ENCODE data around the gene GLRX2.
"Not testable (repeated sequence)": the region's sequence is repeated elsewhere in the genome, so short reads cannot be mapped to it uniquely, and the experiment has no call there.

GLRX2 gene

DNA sequence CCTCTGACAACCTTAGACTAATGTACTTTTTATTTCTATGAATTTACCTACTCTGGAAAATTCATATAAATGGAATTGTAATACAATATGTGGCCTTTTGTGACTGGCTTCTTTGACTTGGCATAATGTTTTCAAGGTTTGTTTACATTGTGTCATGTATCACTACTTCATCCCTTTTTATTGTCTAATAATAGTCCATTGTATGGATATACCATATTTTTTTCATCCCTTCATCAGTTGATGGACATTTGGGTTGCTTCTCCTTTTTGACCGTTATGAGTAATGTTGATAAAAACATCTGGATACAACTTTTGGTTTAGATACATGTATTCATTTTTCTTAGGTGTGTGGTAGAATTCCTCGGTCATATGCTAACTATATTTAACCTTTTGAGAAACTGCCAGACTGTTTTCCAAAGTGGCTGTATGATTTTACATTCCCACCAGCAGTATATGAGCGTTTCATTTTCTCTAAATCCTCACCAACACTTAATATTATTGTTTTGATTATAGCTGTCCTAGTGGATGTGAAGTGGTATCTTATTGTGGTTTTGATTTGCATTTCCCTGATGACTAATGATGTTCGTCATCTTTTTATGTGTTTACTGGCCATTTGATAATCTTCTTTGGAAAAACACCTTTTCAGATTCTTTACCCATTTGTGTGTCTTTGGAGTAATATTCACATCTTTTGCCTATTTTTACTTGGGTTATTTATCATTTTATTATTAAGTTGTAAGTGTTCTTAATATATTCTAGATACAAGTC lies 42.3 kb downstream of the GLRX2 start:
- DNase-seq, result no peak

GRCh38 chr1:193060938-193061337 lies 44.3 kb downstream of the GLRX2 start:
- DNase-seq, result no peak

DNA sequence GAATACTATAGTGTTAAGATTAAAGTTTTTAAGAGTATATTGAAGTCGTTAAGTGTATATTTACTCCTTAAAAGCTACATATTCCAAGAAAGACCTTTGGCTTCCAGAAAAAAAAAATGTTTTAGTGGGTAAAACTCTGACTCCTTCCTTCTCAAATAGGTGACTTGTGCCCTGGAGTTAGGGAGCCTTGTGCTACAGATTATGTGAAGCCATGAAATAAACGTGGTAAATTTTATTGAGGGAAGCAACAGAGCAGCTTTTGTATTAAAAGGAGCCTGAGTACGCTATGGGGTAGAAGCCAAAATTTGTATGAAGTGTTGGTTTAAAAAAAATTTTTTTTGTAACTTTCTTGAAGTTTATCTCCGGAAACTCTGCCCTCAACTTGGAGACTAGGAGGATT lies 44.8 kb downstream of the GLRX2 start:
- DNase-seq, result no peak

DNA sequence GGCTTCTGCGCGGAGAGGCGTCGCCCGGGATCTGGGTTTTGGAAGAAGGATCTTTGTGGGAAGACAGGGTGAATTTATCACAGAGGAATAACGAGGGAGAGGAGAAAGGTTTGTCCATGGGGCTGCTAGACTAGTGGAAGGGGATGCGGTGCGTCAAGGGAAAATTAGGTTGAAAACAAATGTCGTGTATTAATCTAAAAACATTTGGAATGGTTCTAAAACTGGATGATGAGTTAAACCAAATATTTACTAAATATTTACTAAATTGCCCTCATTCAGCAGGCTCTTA lies 45.2 kb downstream of the GLRX2 start:
- DNase-seq, result no peak

DNA sequence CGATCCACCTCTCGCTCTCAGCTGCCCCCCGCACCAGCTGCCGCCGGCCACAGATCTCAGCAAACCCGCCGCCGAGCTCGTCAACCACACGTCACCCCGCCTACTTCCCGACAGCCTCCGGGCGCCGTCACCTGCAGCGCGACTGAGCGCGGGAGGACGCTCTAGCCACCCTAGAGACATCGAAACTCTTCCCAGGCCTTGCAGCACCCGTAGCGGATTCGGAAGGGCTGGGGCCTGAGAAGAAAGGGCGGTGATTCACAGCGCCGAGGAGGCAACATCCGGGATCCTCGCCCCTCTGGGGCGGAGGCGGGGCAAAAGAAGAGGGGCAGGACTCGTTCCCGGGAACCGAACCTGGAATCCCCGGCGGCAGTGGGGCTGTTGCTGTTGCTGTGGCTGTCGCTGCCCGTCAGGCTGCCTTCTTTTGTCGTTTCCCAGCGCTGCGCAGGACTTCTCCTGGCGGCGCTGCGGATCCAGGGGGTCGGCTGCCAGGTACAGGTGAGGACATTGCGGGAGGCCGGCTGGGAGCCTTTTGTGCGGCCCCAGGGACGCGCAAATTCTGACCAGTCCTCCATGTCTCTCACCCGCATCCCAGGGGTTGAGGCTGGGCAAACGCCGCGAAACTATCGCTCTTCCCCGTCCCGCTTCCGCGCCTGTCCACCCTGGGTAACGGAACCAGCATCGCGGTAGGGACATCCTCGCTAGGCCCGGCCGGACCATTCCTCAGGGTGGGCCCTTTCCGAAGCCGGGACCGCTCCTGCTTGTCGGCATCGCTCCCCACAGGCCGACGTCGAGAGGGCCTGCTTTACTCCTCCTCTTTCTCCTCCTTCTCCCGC lies 45.7 kb downstream of the GLRX2 start, which contains the start of the genes RO60 and UCHL5:
TSS of gene RO60 (plus strand) at position 331 of the 833 bp plus-strand sequence. CDS start 9,443 bp downstream, outside the sequence.
TSS of gene UCHL5 (minus strand) at position 79 of the 833 bp plus-strand sequence. CDS start 100 bp downstream, outside the sequence.
- DNase-seq, result peak; percentile 89

- peak; percentile 68 for DNase-seq
Observed at GRCh38 chr1:193058529-193059281, 46.5 kb downstream of the GLRX2 start.

DNA sequence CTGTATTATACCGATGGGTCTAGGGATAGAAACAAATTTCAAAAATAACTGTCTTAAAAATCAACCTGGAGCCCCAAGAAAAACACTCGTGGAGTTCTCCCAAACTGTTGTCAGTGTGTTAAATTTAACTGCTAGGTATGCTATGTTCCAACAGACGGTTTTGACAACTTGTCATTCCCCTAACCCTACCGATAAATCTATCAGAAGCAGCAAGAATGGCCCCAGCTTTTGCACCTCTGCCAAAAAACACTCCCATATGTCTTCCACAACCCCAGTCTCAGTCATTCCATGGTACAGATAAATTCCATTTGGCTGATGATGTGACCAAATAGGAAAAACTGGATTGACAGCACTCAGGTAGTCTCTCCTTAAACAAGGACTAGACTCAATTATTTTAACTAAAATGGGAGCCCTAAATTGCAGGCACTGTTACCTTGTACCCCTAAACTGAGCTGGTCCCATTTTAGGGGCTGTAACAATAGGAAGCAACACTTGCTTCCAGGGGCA lies 51.0 kb downstream of the GLRX2 start:
- no peak for DNase-seq

- DNase-seq, result not testable (repeated sequence)
Observed at GRCh38 chr1:193048913-193049312, 56.3 kb downstream of the GLRX2 start.

Data from activated CD4-positive, CD25-positive, alpha-beta regulatory T cell treated with anti-CD3 and anti-CD28 coated beads, Interleukin-2, amount 50 U/mL, for 72 hours (primary cell).